ENCODE data around the gene GALNT2. TPM values are rescaled to one million over a fixed set of nuclear protein-coding genes. Genes with fewer than 3 reads are reported as not detected.
A peak's percentile ranks its signal among the peaks of the same experiment; 100 is the strongest.

Gene GALNT2
- total RNA-seq, 2 experiments from 2014 or later = 48.2 to 51.0 TPM

DNA sequence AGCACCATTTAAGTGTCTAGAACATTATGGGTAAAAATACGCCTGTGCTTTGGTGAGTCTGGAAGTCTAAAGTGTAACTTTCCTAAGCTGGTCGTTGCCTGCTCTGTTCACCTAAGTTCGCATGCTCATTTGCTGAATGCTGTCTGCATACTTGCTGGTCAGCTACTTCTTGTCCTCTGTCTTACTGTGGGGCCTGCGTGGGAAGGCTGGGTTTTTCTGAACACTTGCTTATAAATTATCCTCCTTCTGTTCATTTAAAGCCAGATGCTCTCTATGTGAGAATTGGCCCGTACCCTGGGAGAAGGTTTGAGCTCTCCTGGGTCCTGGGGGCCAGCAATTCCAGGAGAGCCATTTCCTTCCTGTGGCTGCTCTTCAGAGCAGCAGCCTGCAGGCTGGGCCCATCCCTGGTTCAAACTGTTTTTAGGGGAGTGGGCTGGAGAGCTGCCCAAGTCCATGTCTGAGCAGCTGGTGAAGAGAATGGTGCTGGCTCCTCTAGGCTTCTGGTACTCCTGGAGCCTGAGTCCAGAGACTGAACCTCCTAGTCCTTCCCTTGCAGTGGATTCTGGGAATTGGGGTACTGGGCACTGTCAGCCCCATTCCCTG lies 75.7 kb downstream of the GALNT2 start:
- Mint-ChIP-seq H3K27ac (no peak overlapping the region), H3K4me3 (no peak overlapping the region), H3K9me3 (ENCODE audit: low read depth) (no peaks in the 10 kb centered on the region), H3K27me3 (no peaks in the 10 kb centered on the region), H3K4me1 (peaks cover 52% of the 10 kb centered on the region), H3K36me3 (ENCODE audit: low read depth) (peaks cover 5% of the 10 kb centered on the region)
- intact Hi-C loops (cut with DNase I, micrococcal nuclease) = no loop called here
- ATAC-seq = no peak
- DNase-seq = no peak
- ChIA-PET CTCF (no interaction called here), POLR2A (no interaction called here)

- no peak overlapping the region for H3K4me3 Mint-ChIP-seq
- POLR2A ChIA-PET = no interaction called here
- H3K9me3 Mint-ChIP-seq (ENCODE audit: low read depth) = no peaks in the 10 kb centered on the region
- DNase-seq = no peak
- H3K27me3 Mint-ChIP-seq = no peaks in the 10 kb centered on the region
- H3K36me3 Mint-ChIP-seq (ENCODE audit: low read depth) = peaks cover 4% of the 10 kb centered on the region
- no peak for ATAC-seq
- H3K27ac Mint-ChIP-seq = no peak overlapping the region
- CTCF ChIA-PET = no interaction called here
- H3K4me1 Mint-ChIP-seq = peaks cover 54% of the 10 kb centered on the region
- intact Hi-C loops (cut with DNase I, micrococcal nuclease) = no loop called here
Measured at GRCh38 chr1:230143534-230143933, 76.5 kb downstream of the GALNT2 start.

- H3K27ac Mint-ChIP-seq = no peak overlapping the region
- CTCF ChIA-PET = no interaction called here
Measured at GRCh38 chr1:230144010-230144614, 77.1 kb downstream of the GALNT2 start.

GRCh38 chr1:230144758-230145504 lies 77.9 kb downstream of the GALNT2 start:
- no peak overlapping the region for H3K4me3 Mint-ChIP-seq
- intact Hi-C loops (cut with DNase I, micrococcal nuclease) = no loop called here
- H3K36me3 Mint-ChIP-seq (ENCODE audit: low read depth) = peaks cover 4% of the 10 kb centered on the region
- peaks cover 63% of the 10 kb centered on the region for H3K4me1 Mint-ChIP-seq
- H3K27ac Mint-ChIP-seq = no peak overlapping the region
- H3K9me3 Mint-ChIP-seq (ENCODE audit: low read depth) = no peaks in the 10 kb centered on the region
- POLR2A ChIA-PET = no interaction called here
- CTCF ChIA-PET = no interaction called here
- no peak for ATAC-seq
- no peaks in the 10 kb centered on the region for H3K27me3 Mint-ChIP-seq
- no peak for DNase-seq

More at GRCh38 chr1:230144010-230144614, 77.1 kb downstream of the GALNT2 start:
- Mint-ChIP-seq H3K9me3 (ENCODE audit: low read depth) (no peaks in the 10 kb centered on the region), H3K27me3 (no peaks in the 10 kb centered on the region), H3K36me3 (ENCODE audit: low read depth) (peaks cover 4% of the 10 kb centered on the region), H3K4me3 (no peak overlapping the region), H3K4me1 (peaks cover 55% of the 10 kb centered on the region)
- intact Hi-C loops (cut with DNase I, micrococcal nuclease) = no loop called here
- no peak for DNase-seq
- ATAC-seq = no peak
- POLR2A ChIA-PET = no interaction called here

- H3K4me3 Mint-ChIP-seq = no peak overlapping the region
- DNase-seq (no peak), ATAC-seq (no peak)
- peaks cover 4% of the 10 kb centered on the region for H3K36me3 Mint-ChIP-seq (ENCODE audit: low read depth)
- intact Hi-C loops (cut with DNase I, micrococcal nuclease) = no loop called here
- no peak overlapping the region for H3K27ac Mint-ChIP-seq
- H3K27me3 Mint-ChIP-seq = no peaks in the 10 kb centered on the region
- H3K9me3 Mint-ChIP-seq (ENCODE audit: low read depth) = no peaks in the 10 kb centered on the region
- peaks cover 62% of the 10 kb centered on the region for H3K4me1 Mint-ChIP-seq
- CTCF ChIA-PET = interaction anchor here (0.6 kb wide), 1 partner anchor 24 kb away, joined by 3 read pairs; no protein-coding TSS in a partner anchor
- POLR2A ChIA-PET = no interaction called here
Measured at GRCh38 chr1:230145505-230145899, 78.5 kb downstream of the GALNT2 start.

DNA sequence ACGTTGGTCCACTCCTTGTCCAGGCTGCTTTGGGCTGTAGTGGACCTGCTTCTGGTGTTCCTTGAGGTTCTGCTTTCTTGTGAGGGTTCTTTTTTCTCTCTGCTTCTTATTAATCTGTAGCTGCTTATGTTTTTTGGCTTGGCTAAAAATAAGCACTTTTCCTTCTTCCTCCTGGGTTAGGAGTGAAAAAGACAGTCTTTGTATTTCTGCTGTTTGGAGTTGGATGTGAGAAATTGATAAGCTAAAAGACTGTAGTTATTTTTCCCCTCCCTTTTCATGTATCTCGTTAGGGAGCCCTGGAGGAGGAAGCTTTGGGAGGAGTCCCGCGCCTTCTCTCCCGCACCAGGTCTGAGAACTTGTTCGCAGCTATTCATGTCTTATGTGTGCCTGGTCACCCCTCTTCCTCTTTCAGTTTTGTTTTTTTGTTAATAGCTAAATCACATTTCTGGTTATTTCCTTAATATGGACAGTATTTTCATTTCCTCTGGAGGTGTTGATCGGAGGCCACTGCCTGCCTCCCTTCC lies 79.0 kb downstream of the GALNT2 start:
- Mint-ChIP-seq H3K27ac (peak overlapping the region; percentile 6), H3K4me3 (no peak overlapping the region), H3K4me1 (peaks cover 57% of the 10 kb centered on the region), H3K36me3 (ENCODE audit: low read depth) (peaks cover 5% of the 10 kb centered on the region), H3K27me3 (no peaks in the 10 kb centered on the region), H3K9me3 (ENCODE audit: low read depth) (no peaks in the 10 kb centered on the region)
- ATAC-seq (no peak), DNase-seq (no peak)
- CTCF ChIA-PET = interaction anchor here (0.6 to 1.0 kb wide), 2 partner anchors 25 to 27 kb away, joined by 3 read pairs; no protein-coding TSS in a partner anchor
- intact Hi-C loops (cut with DNase I, micrococcal nuclease) = no loop called here
- POLR2A ChIA-PET = interaction anchor here (0.5 kb wide), 1 partner anchor 13 kb away, joined by 3 read pairs; no protein-coding TSS in a partner anchor

- H3K27ac Mint-ChIP-seq = no peak overlapping the region
- no peaks in the 10 kb centered on the region for H3K9me3 Mint-ChIP-seq (ENCODE audit: low read depth)
- no peak overlapping the region for H3K4me3 Mint-ChIP-seq
- CTCF ChIA-PET = interaction anchor here (1.0 kb wide), 1 partner anchor 27 kb away, joined by 3 read pairs; no protein-coding TSS in a partner anchor
- H3K27me3 Mint-ChIP-seq = no peaks in the 10 kb centered on the region
- peaks cover 52% of the 10 kb centered on the region for H3K4me1 Mint-ChIP-seq
- H3K36me3 Mint-ChIP-seq (ENCODE audit: low read depth) = peaks cover 7% of the 10 kb centered on the region
- DNase-seq = no peak
- intact Hi-C loops (cut with DNase I, micrococcal nuclease) = no loop called here
- ATAC-seq = no peak
- POLR2A ChIA-PET = no interaction called here
Measured at GRCh38 chr1:230146709-230147108, 79.7 kb downstream of the GALNT2 start.

DNA sequence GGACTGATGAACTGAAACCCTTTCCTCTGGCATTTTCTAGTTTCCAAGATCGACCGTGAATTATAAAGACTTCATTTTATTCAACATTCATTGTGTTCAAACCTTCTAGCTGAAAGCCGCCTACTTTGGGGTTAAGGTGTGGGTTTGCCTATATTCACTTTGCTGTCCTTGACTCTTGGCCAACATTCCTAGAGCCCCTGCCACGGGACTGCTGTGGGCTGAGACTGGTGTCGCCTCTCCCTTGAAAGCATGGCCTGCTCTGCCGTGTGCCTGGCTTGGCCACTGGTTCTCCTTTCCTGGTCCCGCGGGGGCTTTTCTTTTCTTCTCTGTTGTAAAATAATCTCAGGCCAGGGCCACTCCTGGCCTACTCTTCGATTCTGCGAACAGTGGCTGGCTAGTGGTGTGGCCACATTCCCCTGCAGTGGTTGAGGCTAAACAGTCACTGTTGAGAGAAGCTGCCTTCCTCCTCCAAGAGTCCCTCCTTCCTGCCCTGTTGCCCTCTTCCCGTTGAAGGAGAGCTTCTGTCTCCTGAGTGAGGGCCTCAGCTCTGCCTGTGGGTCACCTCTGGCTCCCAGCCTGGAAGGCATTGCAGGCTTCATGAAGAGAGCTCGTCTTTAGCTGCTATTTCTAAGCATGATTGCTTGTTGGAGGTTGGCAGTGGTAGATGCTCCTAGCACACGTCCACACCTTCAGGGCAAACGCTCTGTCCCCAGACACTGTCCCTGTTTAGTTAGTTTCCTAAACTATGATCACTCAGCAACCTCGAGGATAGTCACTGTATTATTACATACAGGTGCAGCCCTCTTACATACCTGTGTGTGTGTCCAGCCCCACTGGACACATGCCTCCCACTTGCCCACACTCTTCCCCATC lies 80.5 kb downstream of the GALNT2 start:
- DNase-seq (no peak), ATAC-seq (no peak)
- Mint-ChIP-seq H3K4me1 (peaks cover 50% of the 10 kb centered on the region), H3K27me3 (no peaks in the 10 kb centered on the region), H3K27ac (no peak overlapping the region), H3K9me3 (ENCODE audit: low read depth) (no peaks in the 10 kb centered on the region), H3K36me3 (ENCODE audit: low read depth) (peaks cover 9% of the 10 kb centered on the region), H3K4me3 (no peak overlapping the region)
- CTCF ChIA-PET = interaction anchor here (1.0 kb wide), 1 partner anchor 28 kb away, joined by 3 read pairs; no protein-coding TSS in a partner anchor
- intact Hi-C loops (cut with DNase I, micrococcal nuclease) = no loop called here
- POLR2A ChIA-PET = no interaction called here

- Mint-ChIP-seq H3K27ac (no peak overlapping the region), H3K4me1 (peaks cover 47% of the 10 kb centered on the region), H3K4me3 (no peak overlapping the region), H3K9me3 (ENCODE audit: low read depth) (no peaks in the 10 kb centered on the region), H3K36me3 (ENCODE audit: low read depth) (peaks cover 9% of the 10 kb centered on the region), H3K27me3 (no peaks in the 10 kb centered on the region)
- POLR2A ChIA-PET = no interaction called here
- no peak for ATAC-seq
- intact Hi-C loops (cut with DNase I, micrococcal nuclease) = no loop called here
- CTCF ChIA-PET = interaction anchor here (1.0 kb wide), 1 partner anchor 28 kb away, joined by 3 read pairs; no protein-coding TSS in a partner anchor
- no peak for DNase-seq
Measured at GRCh38 chr1:230148126-230148652, 81.2 kb downstream of the GALNT2 start.

GRCh38 chr1:230148768-230149469 lies 81.9 kb downstream of the GALNT2 start:
- CTCF ChIA-PET = interaction anchor here (0.6 to 1.0 kb wide), 3 partner anchors 28 to 477 kb away, joined by 3 read pairs; no protein-coding TSS in a partner anchor
- ATAC-seq (no peak), DNase-seq (no peak)
- H3K27ac Mint-ChIP-seq = no peak overlapping the region
- intact Hi-C loops (cut with DNase I, micrococcal nuclease) = no loop called here
- no peaks in the 10 kb centered on the region for H3K9me3 Mint-ChIP-seq (ENCODE audit: low read depth)
- H3K4me1 Mint-ChIP-seq = peaks cover 48% of the 10 kb centered on the region
- no peak overlapping the region for H3K4me3 Mint-ChIP-seq
- POLR2A ChIA-PET = no interaction called here
- H3K27me3 Mint-ChIP-seq = no peaks in the 10 kb centered on the region
- peaks cover 9% of the 10 kb centered on the region for H3K36me3 Mint-ChIP-seq (ENCODE audit: low read depth)
